HepG2 (cell line): ENCODE data around the gene GLIS2. TPM values are rescaled to one million over a fixed set of nuclear protein-coding genes. Genes with fewer than 3 reads are reported as not detected.

Experiments used
- ATAC-seq: fragments of 200-7000 bp; cut with Tn5 transposase; 3 replicates; pipeline ENCODE4 v1.9.1; 2020; ENCODE audit warnings: mild to moderate bottlenecking, moderate library complexity
- BruUV-seq: library from RNA; stranded (reverse); fragments of 400-500 nt; replicated peaks from 2 replicates; lab custom pipeline; 2021; lab: Mats Ljungman, UMichigan
- CTCF ChIA-PET: fragments of 300-600 bp; formaldehyde crosslinking; extraction: SDS; loops from one replicate; lab custom pipeline; 2021; ENCODE audit warnings: low total read pairs, inconsistent platforms, low intra/inter-chr PET ratio; lab: Yijun Ruan, JAX
- POLR2A ChIA-PET: fragments of 350-600 bp; sonication (Branson Sonifier 250); formaldehyde crosslinking; loops from one replicate; lab custom pipeline; 2020; ENCODE audit warnings: antibody characterized with exemption, inconsistent platforms; lab: Yijun Ruan, JAX
- DNase-seq: peaks from one replicate; pipeline ENCODE4 v3.0.0-alpha.2; 2015; ENCODE audit warnings: low spot score
- FAIRE-seq: peaks from 3 replicates; lab custom pipeline; 2011; peaks lifted over from hg19 to GRCh38; lab: Jason Lieb, UNC
- H2AFZ ChIP-seq: one replicate; pipeline ENCODE4 v1.6.1; 2011; ENCODE audit warnings: low read length, inconsistent platforms
- H3K27ac ChIP-seq: fragments of 300-600 bp; 3 replicates; pipeline ENCODE4 v1.8.0; 2011; ENCODE audit warnings: mixed run types, mild to moderate bottlenecking, mixed read lengths, low read length, inconsistent platforms; ENCODE audit not compliant: insufficient read depth; ENCODE audit errors: extremely low read length
- H3K27me3 ChIP-seq, 2 experiments: fragments of 200-600 bp in 1 of 2; 2 replicates in 1 of 2; 3 replicates in 1 of 2; pipeline versions ENCODE4 v1.6.0 to v1.8.0; 2011; ENCODE audit warnings: low read length in 2 of 2, mild to moderate bottlenecking in 2 of 2, moderate library complexity in 2 of 2, inconsistent platforms in 1 of 2; ENCODE audit not compliant: insufficient read depth in 2 of 2, control insufficient read depth in 1 of 2
- H3K36me3 ChIP-seq, 2 experiments: fragments of 200-600 bp in 1 of 2; replicated peaks in 1 of 2; 2 replicates in 1 of 2; 3 replicates in 1 of 2; pipeline versions ENCODE4 v1.5.1 to v1.8.0; 2011; ENCODE audit warnings: low read length in 2 of 2, inconsistent platforms in 1 of 2; ENCODE audit not compliant: insufficient read depth in 2 of 2, control insufficient read depth in 1 of 2
- H3K4me1 ChIP-seq: 2 replicates; pipeline ENCODE4 v1.5.1; 2012; ENCODE audit warnings: low read length, inconsistent platforms; ENCODE audit not compliant: insufficient read depth
- H3K4me2 ChIP-seq: 2 replicates; pipeline ENCODE4 v1.6.0; 2011; ENCODE audit warnings: low read depth, low read length, inconsistent platforms
- H3K4me3 ChIP-seq, 3 experiments: fragments of 200-600 bp in 1 of 3; sonication (generic), shearing (Covaris generic) in 1 of 3; replicated peaks in 1 of 3; 2 replicates each; pipeline ENCODE4 v1.5.1; 2011 to 2016; ENCODE audit warnings: low read length in 3 of 3, inconsistent platforms in 2 of 3, low read depth in 2 of 3, mild to moderate bottlenecking in 2 of 3, control low read depth in 1 of 3, mixed read lengths in 1 of 3; ENCODE audit not compliant: insufficient read depth in 1 of 3
- H3K79me2 ChIP-seq: one replicate; pipeline ENCODE4 v1.6.1; 2011; ENCODE audit warnings: low read length, inconsistent platforms; ENCODE audit not compliant: insufficient read depth
- H3K9ac ChIP-seq: 2 replicates; pipeline ENCODE4 v1.6.0; 2011; ENCODE audit warnings: mild to moderate bottlenecking, low read depth, low read length, inconsistent platforms; ENCODE audit not compliant: insufficient read depth
- H3K9me3 ChIP-seq: 2 replicates; pipeline ENCODE4 v1.5.1; 2012; ENCODE audit warnings: mild to moderate bottlenecking, low read length
- H4K20me1 ChIP-seq: 2 replicates; pipeline ENCODE4 v1.6.0; 2011; ENCODE audit warnings: inconsistent platforms, mild to moderate bottlenecking, low read length, moderate library complexity; ENCODE audit not compliant: insufficient read depth
- BRCA1 ChIP-seq: sonication (generic); formaldehyde crosslinking; IDR thresholded peaks from 2 replicates; pipeline ENCODE4 v1.4.0; 2020; ENCODE audit warnings: missing genetic modification reagents
- CENPX ChIP-seq: sonication (generic); formaldehyde crosslinking; IDR thresholded peaks from 2 replicates; pipeline ENCODE4 v1.9.0; 2021; ENCODE audit warnings: mild to moderate bottlenecking, missing genetic modification reagents, moderate library complexity
- DPF2 ChIP-seq: sonication (generic); formaldehyde crosslinking; IDR thresholded peaks from 2 replicates; pipeline ENCODE4 v1.4.0; 2020; ENCODE audit warnings: mild to moderate bottlenecking, low read depth, missing genetic modification reagents, borderline replicate concordance
- PCBP1 ChIP-seq: fragments of 200-400 bp; formaldehyde crosslinking; IDR thresholded peaks from 2 replicates; pipeline ENCODE4 v1.6.1; 2017; ENCODE audit warnings: mild to moderate bottlenecking, low read depth, low read length, borderline replicate concordance
- TARDBP ChIP-seq: sonication (generic); formaldehyde crosslinking; IDR thresholded peaks from 2 replicates; pipeline ENCODE4 v1.8.0; 2022; ENCODE audit warnings: mild to moderate bottlenecking, missing genetic modification reagents
- TMF1 ChIP-seq: sonication (generic); formaldehyde crosslinking; IDR thresholded peaks from 2 replicates; pipeline ENCODE4 v1.8.1; 2022; ENCODE audit warnings: low read depth, missing genetic modification reagents
- WIZ ChIP-seq: sonication (generic); formaldehyde crosslinking; IDR thresholded peaks from 2 replicates; pipeline ENCODE4 v1.5.1; 2020; ENCODE audit warnings: mild to moderate bottlenecking, missing genetic modification reagents
- ZFAT ChIP-seq: sonication (generic); formaldehyde crosslinking; conservative IDR thresholded peaks from 2 replicates; pipeline ENCODE4 v1.8.1; 2023; ENCODE audit warnings: missing genetic modification reagents, inconsistent platforms
- ZFP36 ChIP-seq: fragments of 150-350 bp; IDR thresholded peaks from 2 replicates; pipeline ENCODE4 v1.6.1; 2018; ENCODE audit warnings: borderline replicate concordance, low read length, low read depth; ENCODE audit not compliant: partially characterized antibody
- ZNF562 ChIP-seq: sonication (generic); formaldehyde crosslinking; IDR thresholded peaks from 2 replicates; pipeline ENCODE4 v1.8.0; 2022; ENCODE audit warnings: missing genetic modification reagents, borderline replicate concordance
- ZNF709 ChIP-seq: sonication (generic); formaldehyde crosslinking; IDR thresholded peaks from 2 replicates; pipeline ENCODE4 v1.5.0; 2020; ENCODE audit warnings: mild to moderate bottlenecking, missing genetic modification reagents
- WGBS: methylation state at CpG from one replicate; pipeline ENCODE4 v1.1.6; 2017; ENCODE audit warnings: low lambda C conversion rate; 5-methylcytosine and 5-hydroxymethylcytosine counted together
- in situ Hi-C: cut with HindIII; loops from 2 replicates; pipeline ENCODE4 v1.10.0; 2017; ENCODE audit warnings: low pct_unique_long_range_greater_than_20kb; ENCODE audit not compliant: extremely low pct_ligation_motif_present
- intact Hi-C: fragments of 100-400 bp; cut with micrococcal nuclease; formaldehyde crosslinking; loops from one replicate; pipeline ENCODE4 v1.10.0; 2022; ENCODE audit not compliant: unreplicated experiment
- polyA plus RNA-seq, 8 experiments: library from polyadenylated mRNA; depleted of rRNA in 3 of 8; stranded (reverse) in 7 of 8; unstranded in 1 of 8; fragments of >200 nt; fragmentation: Illumina TruSeq in 4 of 8; extraction: Trizol in 4 of 8; gene quantifications; 2 replicates each; pipeline versions ENCODE4 v1.2.1 to v1.2.3, GENCODE V29; 2011 to 2016; ENCODE audit warnings: low read depth in 4 of 8, missing spikeins in 1 of 8, mixed read lengths in 1 of 8; ENCODE audit not compliant: insufficient read depth in 1 of 8
- total RNA-seq, 5 experiments: library from RNA; depleted of rRNA; stranded (reverse); fragments of >200 nt; fragmentation: Illumina TruSeq; extraction: Trizol; gene quantifications; 2 replicates each; pipeline ENCODE4 v1.2.3, GENCODE V29; 2016; ENCODE audit warnings: low read depth in 1 of 5

Gene GLIS2
- total and polyA plus RNA-seq, 2 of the 13 experiments (the other 11 are each of a cell fraction or from before 2014, with no cell fraction given): 0.28 to 0.29 TPM

DNA sequence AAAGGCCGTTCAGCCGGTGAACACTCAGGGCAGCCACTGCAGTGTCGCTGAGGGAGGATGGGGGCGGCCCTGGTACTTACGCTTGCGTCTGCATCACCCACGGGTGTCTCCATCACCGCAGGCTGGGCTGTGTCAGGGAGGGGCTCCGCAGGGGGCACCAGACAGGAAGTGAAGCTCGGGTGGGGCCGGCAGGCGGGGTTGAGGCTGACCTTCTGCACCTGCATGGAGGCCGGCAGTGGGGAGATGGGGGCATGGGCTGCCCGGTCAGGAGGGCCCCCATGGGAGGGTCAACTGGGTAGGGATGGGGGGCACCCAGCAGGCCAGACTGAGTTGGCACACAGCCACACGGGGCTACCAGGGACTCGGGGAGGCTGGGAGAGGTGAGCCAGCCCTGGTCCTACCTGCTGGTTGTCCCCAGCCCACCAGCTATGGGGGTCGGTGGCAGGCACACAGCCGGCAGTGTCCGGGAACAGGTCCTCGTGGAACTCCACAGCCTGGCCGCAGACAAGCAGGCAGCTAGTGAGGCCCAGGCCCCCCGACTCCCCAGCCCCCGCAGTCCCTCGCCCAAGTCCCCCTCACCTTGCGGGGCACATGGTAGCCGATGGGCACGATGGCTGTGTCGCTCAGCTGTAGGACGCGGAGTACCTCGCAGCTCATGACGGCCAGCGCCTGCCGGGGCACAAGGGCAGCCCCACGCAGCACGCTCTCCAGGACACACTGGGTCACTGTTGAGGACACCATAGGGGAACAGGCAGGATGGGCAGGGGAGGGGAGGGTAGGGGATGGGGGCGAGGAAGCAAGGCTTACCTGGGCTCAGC, 48.5 kb downstream of the GLIS2 start:
- 91% methylated on average over 20 of the region's 37 CpGs for WGBS
- H3K36me3 ChIP-seq: peaks cover 0 to 1% of the 10 kb centered on the region in 2 experiments; a peak in 1 of 5 replicates
- peaks cover 44% of the 10 kb centered on the region for H3K4me1 ChIP-seq
- intact Hi-C loops: no loop called here
- H3K4me3 ChIP-seq: no peak overlapping the region
- POLR2A ChIA-PET: no interaction called here
- H3K9ac ChIP-seq: no peak overlapping the region
- DNase-seq: no peak
- no peaks in the 10 kb centered on the region for H3K79me2 ChIP-seq
- no peak overlapping the region for H3K27ac ChIP-seq
- TF ChIP-seq PCBP1 (0 out of 2 replicates have a peak, but pooled peaks have one; percentile 38), TMF1 (CRISPR knock-in tag) (no peak)
- TF ChIP-seq, all 625 proteins: peak for 1
- Histone ChIP-seq H2AFZ (no peak overlapping the region), H4K20me1 (no peaks in the 10 kb centered on the region), H3K27me3 (no peaks in the 10 kb centered on the region), H3K9me3 (no peaks in the 10 kb centered on the region), H3K4me2 (no peak overlapping the region)
- no peak for FAIRE-seq
- no peak for ATAC-seq
- CTCF ChIA-PET: no interaction called here
- no TSS peak for BruUV-seq
- in situ Hi-C loops: no loop called here

DNA sequence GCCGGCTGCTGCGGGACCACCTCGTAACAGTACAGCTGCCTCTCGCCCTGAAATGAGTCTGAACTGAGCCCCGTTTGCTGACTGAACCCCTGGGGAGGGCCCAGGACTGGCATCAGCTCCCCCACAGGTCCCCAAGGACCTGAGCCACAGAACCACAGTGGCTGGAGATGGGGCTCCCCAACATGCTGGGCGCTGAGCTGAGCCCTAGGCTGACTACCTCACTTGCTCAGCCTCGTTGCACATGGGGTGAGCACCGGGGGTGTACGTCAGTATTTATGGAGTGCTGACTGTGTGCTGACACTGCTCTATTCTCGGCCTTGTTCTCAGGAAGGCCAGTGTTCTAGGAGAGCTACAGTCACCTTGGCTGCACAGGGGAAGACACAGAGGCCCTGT, 49.1 kb downstream of the GLIS2 start:
- H3K4me2 ChIP-seq: no peak overlapping the region
- no peaks in the 10 kb centered on the region for H3K9me3 ChIP-seq
- FAIRE-seq (no peak), ATAC-seq (no peak), DNase-seq (no peak)
- ChIA-PET CTCF (no interaction called here), POLR2A (no interaction called here)
- no peak overlapping the region for H3K27ac ChIP-seq
- TF ChIP-seq BRCA1 (CRISPR knock-in tag) (no peak), ZNF709 (CRISPR knock-in tag) (no peak), CENPX (CRISPR knock-in tag) (no peak), ZFP36 (no peak), ZNF562 (CRISPR knock-in tag) (no peak), TARDBP (CRISPR knock-in tag) (no peak), ZFAT (no peak), DPF2 (CRISPR knock-in tag) (no peak), WIZ (no peak)
- 100% methylated on average over 3 of the region's 10 CpGs for WGBS
- in situ Hi-C loops: no loop called here
- no peaks in the 10 kb centered on the region for H4K20me1 ChIP-seq
- H3K79me2 ChIP-seq: no peaks in the 10 kb centered on the region
- no TSS peak for BruUV-seq
- no peak overlapping the region for H3K9ac ChIP-seq
- H2AFZ ChIP-seq: no peak overlapping the region
- no peak overlapping the region for H3K4me3 ChIP-seq
- H3K36me3 ChIP-seq: peaks cover 0 to 1% of the 10 kb centered on the region in 2 experiments; a peak in 1 of 5 replicates
- H3K4me1 ChIP-seq: peaks cover 48% of the 10 kb centered on the region
- H3K27me3 ChIP-seq: no peaks in the 10 kb centered on the region
- intact Hi-C loops: no loop called here
